Peyer's patch (tissue), 4 donors: ENCODE measurements around the gene PLXNA1.

Source experiments
- POLR2A ChIP-seq, 2 donors: fragments of 450-650 bp; IDR thresholded peaks; one replicate each; pipeline ENCODE4 v1.5.1; 2017; ENCODE audit warnings: antibody characterized with exemption in 2 of 2, mild to moderate bottlenecking in 2 of 2, moderate library complexity in 2 of 2
- TF ChIP-seq, protein P1 (sequence below), 6 experiments: fragments of 450-650 bp in 4 of 6; fragments of 200-600 bp in 2 of 6; sonication (generic) in 1 of 6; IDR thresholded peaks; one replicate each; pipeline ENCODE4 v1.5.1; 2017 to 2019; ENCODE audit warnings: antibody characterized with exemption in 6 of 6, mild to moderate bottlenecking in 3 of 6, moderate library complexity in 1 of 6

DNA sequence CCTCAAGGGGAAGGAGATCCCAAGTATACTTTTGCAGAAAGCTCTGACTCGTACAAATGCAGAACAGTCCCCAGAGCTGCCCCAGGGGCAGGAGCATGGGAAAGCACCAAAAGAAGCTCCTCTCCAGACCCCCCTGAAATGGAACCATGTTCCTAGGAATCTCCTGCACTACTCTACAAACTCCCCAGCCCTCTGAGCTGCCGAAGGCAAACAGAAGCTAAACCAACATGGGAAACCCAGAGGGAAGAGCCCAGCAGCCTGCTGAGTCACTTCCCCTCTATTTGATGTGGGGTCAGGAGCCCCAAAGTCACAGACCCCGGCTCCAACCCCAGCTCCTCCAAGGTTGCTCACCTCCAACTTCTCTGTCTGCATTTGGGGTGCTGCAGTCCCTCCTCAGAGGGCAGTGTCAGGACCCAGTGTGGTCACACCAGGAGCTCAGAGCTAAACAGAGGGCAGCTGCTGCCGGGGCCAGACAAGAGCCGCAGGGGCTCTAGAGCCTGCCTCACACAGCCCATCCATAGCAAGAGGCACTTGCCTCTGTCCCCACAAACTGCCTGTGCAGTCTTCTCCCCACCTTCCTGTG, 3.8 kb upstream of the PLXNA1 start:
- TF ChIP-seq, protein P1, sequence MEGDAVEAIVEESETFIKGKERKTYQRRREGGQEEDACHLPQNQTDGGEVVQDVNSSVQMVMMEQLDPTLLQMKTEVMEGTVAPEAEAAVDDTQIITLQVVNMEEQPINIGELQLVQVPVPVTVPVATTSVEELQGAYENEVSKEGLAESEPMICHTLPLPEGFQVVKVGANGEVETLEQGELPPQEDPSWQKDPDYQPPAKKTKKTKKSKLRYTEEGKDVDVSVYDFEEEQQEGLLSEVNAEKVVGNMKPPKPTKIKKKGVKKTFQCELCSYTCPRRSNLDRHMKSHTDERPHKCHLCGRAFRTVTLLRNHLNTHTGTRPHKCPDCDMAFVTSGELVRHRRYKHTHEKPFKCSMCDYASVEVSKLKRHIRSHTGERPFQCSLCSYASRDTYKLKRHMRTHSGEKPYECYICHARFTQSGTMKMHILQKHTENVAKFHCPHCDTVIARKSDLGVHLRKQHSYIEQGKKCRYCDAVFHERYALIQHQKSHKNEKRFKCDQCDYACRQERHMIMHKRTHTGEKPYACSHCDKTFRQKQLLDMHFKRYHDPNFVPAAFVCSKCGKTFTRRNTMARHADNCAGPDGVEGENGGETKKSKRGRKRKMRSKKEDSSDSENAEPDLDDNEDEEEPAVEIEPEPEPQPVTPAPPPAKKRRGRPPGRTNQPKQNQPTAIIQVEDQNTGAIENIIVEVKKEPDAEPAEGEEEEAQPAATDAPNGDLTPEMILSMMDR (IDR thresholded peaks at IDR 0.05), result no peak
- TF ChIP-seq POLR2A (IDR thresholded peaks at IDR 0.05), result no peak
